DOHH2 (cell line): ENCODE results near the gene EFHD2.

Experiments
- H3F3A ChIP-seq: fragments of 200-600 bp; sonication (generic), shearing (Covaris generic); 2 replicates; pipeline ENCODE4 v1.6.0; 2016; ENCODE audit warnings: antibody characterized with exemption, mild to moderate bottlenecking; ENCODE audit not compliant: control insufficient read depth, insufficient read depth
- H3K27ac ChIP-seq: fragments of 200-600 bp; sonication (generic); 2 replicates; pipeline ENCODE4 v1.5.1; 2014; ENCODE audit warnings: low read depth, mild to moderate bottlenecking, low read length, moderate library complexity
- H3K27me3 ChIP-seq: fragments of 200-600 bp; sonication (generic); 2 replicates; pipeline ENCODE4 v1.6.1; 2014; ENCODE audit warnings: mild to moderate bottlenecking, low read length, mixed read lengths; ENCODE audit not compliant: control insufficient read depth
- H3K36me3 ChIP-seq: fragments of 200-600 bp; sonication (generic); 2 replicates; pipeline ENCODE4 v1.6.1; 2014; ENCODE audit warnings: mild to moderate bottlenecking, low read length, moderate library complexity, mixed read lengths; ENCODE audit not compliant: control insufficient read depth
- H3K4me1 ChIP-seq: fragments of 200-600 bp; sonication (generic); 2 replicates; pipeline ENCODE4 v1.6.1; 2014; ENCODE audit warnings: mild to moderate bottlenecking, low read length, mixed read lengths; ENCODE audit not compliant: control insufficient read depth
- H3K4me2 ChIP-seq: fragments of 200-600 bp; sonication (generic); 2 replicates; pipeline ENCODE4 v1.6.0; 2014; ENCODE audit warnings: mild to moderate bottlenecking, low read length, moderate library complexity
- H3K4me3 ChIP-seq: fragments of 200-600 bp; sonication (generic); 2 replicates; pipeline ENCODE4 v1.5.1; 2014; ENCODE audit warnings: mild to moderate bottlenecking, low read length, mixed read lengths
- H3K79me2 ChIP-seq: fragments of 200-600 bp; sonication (generic); 2 replicates; pipeline ENCODE4 v1.6.1; 2014; ENCODE audit warnings: mild to moderate bottlenecking, low read length, mixed read lengths; ENCODE audit not compliant: control insufficient read depth
- H3K9me2 ChIP-seq: fragments of 200-600 bp; sonication (generic); replicated peaks from 2 replicates; pipeline ENCODE4 v1.6.1; 2014; ENCODE audit warnings: mild to moderate bottlenecking, low read length, mixed read lengths; ENCODE audit not compliant: control insufficient read depth
- H3K9me3 ChIP-seq: fragments of 200-600 bp; sonication (generic); 2 replicates; pipeline ENCODE4 v1.6.1; 2014; ENCODE audit warnings: antibody characterized with exemption, low read length, mixed read lengths; ENCODE audit not compliant: control insufficient read depth, insufficient read depth
- H4K20me1 ChIP-seq: fragments of 200-600 bp; sonication (generic); 2 replicates; pipeline ENCODE4 v1.6.0; 2014; ENCODE audit warnings: low read depth, mild to moderate bottlenecking, antibody characterized with exemption, low read length, moderate library complexity; ENCODE audit not compliant: control insufficient read depth, insufficient read depth
- EZH2phosphoT487 ChIP-seq: fragments of 200-600 bp; sonication (generic); IDR thresholded peaks from 2 replicates; pipeline ENCODE4 v1.6.1; 2017; ENCODE audit warnings: borderline replicate concordance, mild to moderate bottlenecking, antibody characterized with exemption, low read length, moderate library complexity, mixed read lengths
- TF ChIP-seq, protein P1 (sequence below): fragments of 200-600 bp; sonication (generic); IDR thresholded peaks from one replicate; pipeline ENCODE4 v1.5.1; 2014; ENCODE audit warnings: antibody characterized with exemption, mild to moderate bottlenecking, low read depth, low read length; ENCODE audit not compliant: poor library complexity, severe bottlenecking

EFHD2 gene

DNA sequence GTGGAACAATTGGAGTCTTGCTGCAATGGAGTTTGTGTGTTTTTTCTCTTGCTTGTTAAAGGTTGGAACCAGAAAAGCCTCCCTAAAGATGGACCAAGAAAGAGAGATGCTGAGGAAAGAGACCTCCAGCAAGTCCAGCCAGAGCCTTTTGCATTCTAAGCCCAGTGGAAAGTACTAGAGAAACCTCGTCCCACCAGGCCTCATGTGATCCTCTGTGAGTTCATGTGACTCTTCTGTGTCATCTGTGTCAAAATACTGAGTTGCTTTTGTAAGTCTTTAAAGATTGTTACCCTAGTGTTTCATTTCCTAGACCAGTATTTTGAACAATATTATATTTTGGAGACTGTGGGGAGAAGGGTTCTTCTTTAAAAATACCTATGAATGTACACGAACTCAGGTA, 12.5 kb upstream of the EFHD2 start:
- no peak overlapping the region for H3K4me2 ChIP-seq
- H3K4me3 ChIP-seq: no peak overlapping the region
- H3K27ac ChIP-seq: no peak overlapping the region
- peaks cover 2% of the 10 kb centered on the region; the same call in 1 of the 2 replicates for H3K27me3 ChIP-seq
- no peaks in the 10 kb centered on the region for H3K36me3 ChIP-seq
- TF ChIP-seq EZH2phosphoT487: no peak
- TF ChIP-seq, protein P1, sequence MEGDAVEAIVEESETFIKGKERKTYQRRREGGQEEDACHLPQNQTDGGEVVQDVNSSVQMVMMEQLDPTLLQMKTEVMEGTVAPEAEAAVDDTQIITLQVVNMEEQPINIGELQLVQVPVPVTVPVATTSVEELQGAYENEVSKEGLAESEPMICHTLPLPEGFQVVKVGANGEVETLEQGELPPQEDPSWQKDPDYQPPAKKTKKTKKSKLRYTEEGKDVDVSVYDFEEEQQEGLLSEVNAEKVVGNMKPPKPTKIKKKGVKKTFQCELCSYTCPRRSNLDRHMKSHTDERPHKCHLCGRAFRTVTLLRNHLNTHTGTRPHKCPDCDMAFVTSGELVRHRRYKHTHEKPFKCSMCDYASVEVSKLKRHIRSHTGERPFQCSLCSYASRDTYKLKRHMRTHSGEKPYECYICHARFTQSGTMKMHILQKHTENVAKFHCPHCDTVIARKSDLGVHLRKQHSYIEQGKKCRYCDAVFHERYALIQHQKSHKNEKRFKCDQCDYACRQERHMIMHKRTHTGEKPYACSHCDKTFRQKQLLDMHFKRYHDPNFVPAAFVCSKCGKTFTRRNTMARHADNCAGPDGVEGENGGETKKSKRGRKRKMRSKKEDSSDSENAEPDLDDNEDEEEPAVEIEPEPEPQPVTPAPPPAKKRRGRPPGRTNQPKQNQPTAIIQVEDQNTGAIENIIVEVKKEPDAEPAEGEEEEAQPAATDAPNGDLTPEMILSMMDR: no peak
- H3F3A ChIP-seq: no peaks in the 10 kb centered on the region
- H4K20me1 ChIP-seq: no peaks in the 10 kb centered on the region
- H3K4me1 ChIP-seq: peaks cover 26% of the 10 kb centered on the region
- no peaks in the 10 kb centered on the region for H3K9me2 ChIP-seq
- no peaks in the 10 kb centered on the region for H3K79me2 ChIP-seq
- no peaks in the 10 kb centered on the region for H3K9me3 ChIP-seq

DNA sequence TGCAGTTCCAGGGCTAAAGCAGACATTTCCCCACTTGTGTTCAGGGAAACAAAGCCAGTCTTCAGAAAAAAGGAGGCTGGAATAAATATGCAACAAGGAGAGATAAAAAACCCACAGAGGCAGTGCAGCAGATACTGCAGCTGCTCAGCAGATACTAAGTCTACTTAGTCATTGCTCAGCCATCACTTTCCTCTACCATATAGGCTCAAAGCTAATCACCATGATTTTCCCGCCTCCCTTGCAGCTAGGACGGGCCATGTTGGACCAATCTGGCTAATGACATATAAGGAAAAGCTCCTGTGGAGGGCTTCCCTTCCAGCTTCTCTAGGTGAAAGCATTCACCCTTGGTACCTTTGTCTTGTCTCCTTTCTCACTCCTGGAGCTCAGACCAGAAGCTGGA, 10.0 kb upstream of the EFHD2 start:
- H3K4me3 ChIP-seq: no peak overlapping the region
- no peaks in the 10 kb centered on the region for H3K9me2 ChIP-seq
- H3K79me2 ChIP-seq: no peaks in the 10 kb centered on the region
- H3K27ac ChIP-seq: no peak overlapping the region
- no peaks in the 10 kb centered on the region for H3F3A ChIP-seq
- H3K9me3 ChIP-seq: no peaks in the 10 kb centered on the region
- TF ChIP-seq, protein P1: no peak
- no peak for TF ChIP-seq EZH2phosphoT487
- H3K27me3 ChIP-seq: no peaks in the 10 kb centered on the region
- H3K36me3 ChIP-seq: no peaks in the 10 kb centered on the region
- H4K20me1 ChIP-seq: no peaks in the 10 kb centered on the region
- H3K4me2 ChIP-seq: no peak overlapping the region
- H3K4me1 ChIP-seq: peaks cover 36% of the 10 kb centered on the region

DNA sequence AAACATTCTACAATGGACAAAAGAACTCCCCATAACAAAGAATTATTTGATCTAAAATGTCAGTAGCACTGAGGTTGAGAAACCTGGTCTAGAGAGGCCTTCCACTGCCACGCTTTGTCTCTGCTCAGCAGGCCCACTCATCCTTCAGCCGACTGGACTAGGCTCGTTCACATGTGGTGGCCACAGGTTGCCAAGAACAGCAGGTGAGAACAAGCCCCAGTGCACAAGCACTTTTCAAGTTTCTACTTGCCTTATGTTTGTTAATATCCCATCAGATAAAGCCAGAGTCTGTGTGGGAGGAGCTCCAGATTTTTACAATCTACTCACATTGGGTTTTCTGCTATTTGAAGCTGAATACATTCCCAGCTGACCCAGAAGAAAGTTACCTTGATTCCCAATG, 9.1 kb upstream of the EFHD2 start:
- H3K4me1 ChIP-seq: peaks cover 36% of the 10 kb centered on the region
- TF ChIP-seq EZH2phosphoT487: no peak
- TF ChIP-seq, protein P1: no peak
- H4K20me1 ChIP-seq: no peaks in the 10 kb centered on the region
- H3K9me3 ChIP-seq: no peaks in the 10 kb centered on the region
- H3K79me2 ChIP-seq: no peaks in the 10 kb centered on the region
- no peak overlapping the region for H3K4me2 ChIP-seq
- H3K27ac ChIP-seq: no peak overlapping the region
- H3K4me3 ChIP-seq: no peak overlapping the region
- no peaks in the 10 kb centered on the region for H3K27me3 ChIP-seq
- H3F3A ChIP-seq: no peaks in the 10 kb centered on the region
- H3K36me3 ChIP-seq: no peaks in the 10 kb centered on the region
- H3K9me2 ChIP-seq: no peaks in the 10 kb centered on the region
